GM19239 (cell line): ENCODE results near the gene BTN3A1.
"Not testable (repeated sequence)": the region's sequence is repeated elsewhere in the genome, so short reads cannot be mapped to it uniquely, and the experiment has no call there.

Experiments used
- DNase-seq: peaks from one replicate; pipeline ENCODE4 v3.0.0; 2011; ENCODE audit warnings: low spot score; ENCODE audit not compliant: insufficient read length
- FAIRE-seq: peaks from 2 replicates; lab custom pipeline; 2011; peaks lifted over from hg19 to GRCh38; lab: Jason Lieb, UNC

BTN3A1 gene

DNA sequence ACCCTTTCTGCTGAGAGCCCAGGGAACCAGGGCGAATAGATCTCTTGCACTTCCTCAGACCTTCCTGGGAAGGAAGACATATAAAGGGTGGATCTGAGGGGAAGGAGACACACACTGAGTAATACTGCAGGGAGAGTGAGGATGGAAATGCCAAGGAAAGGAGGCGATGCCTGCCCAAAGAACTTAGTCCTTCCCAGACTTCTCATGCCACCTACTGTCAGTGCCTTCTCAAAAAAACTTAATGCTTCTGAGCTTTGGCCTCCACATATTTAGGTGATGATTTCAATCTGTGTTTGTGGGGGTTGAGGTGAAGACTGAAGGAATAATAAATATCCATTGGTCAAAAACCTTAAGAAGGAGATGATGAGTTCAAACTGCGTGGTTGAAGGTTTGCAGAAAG, 9.7 kb downstream of the BTN3A1 start:
- DNase-seq (no peak), FAIRE-seq (no peak)

GRCh38 chr6:26412228-26412627, 10.2 kb downstream of the BTN3A1 start:
- no peak for DNase-seq
- peak; percentile 18 for FAIRE-seq

- no peak for FAIRE-seq
Observed at GRCh38 chr6:26412954-26413353, 10.9 kb downstream of the BTN3A1 start.

DNA sequence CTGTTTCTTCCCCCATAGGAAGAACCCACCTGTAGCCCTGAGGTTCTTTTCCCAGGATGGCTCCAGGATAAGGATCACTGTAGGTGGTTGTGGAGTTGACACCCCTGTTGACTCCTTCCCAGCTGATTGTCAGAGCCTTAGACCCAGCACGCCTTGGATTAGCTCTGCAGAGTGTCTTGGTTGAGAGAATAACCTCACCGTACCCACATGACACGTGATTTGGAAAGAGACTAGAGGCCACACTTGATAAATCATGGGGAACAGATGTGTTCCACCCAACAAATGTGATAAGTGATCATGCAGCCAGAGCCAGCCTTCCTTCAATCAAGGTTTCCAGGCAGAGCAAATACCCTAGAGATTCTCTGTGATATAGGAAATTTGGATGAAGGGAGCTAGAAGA, 12.2 kb downstream of the BTN3A1 start:
- FAIRE-seq (no peak), DNase-seq (no peak)

More at GRCh38 chr6:26412954-26413353, 10.9 kb downstream of the BTN3A1 start:
- no peak for DNase-seq

DNA sequence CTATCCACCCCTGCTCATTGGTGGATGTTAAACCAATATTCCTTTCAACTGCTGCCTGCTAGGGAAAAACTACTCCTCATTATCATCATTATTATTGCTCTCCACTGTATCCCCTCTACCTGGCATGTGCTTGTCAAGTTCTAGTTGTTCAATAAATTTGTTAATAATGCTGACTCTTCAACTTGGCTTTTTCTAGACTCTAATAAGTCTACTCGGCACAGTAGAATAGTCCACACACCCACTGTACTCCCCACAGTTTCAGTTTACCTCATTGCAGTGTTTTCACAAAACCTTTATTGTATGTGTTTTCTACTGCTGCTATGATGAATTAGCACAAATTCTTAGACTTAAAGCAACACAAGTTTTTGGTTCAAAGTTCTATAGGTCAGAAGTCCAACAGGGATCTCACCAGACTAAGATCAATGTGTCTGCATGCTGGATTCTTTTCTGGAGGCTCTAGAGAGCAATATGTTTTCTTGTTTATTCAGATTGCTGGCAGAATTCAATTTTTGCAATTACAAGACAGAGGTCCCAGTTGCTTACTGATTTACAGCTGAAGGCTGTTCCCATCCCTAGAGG, 13.1 kb downstream of the BTN3A1 start:
- no peak for FAIRE-seq
- DNase-seq: no peak

- FAIRE-seq: no peak
- no peak for DNase-seq
Observed at GRCh38 chr6:26415791-26416190, 13.7 kb downstream of the BTN3A1 start.

DNA sequence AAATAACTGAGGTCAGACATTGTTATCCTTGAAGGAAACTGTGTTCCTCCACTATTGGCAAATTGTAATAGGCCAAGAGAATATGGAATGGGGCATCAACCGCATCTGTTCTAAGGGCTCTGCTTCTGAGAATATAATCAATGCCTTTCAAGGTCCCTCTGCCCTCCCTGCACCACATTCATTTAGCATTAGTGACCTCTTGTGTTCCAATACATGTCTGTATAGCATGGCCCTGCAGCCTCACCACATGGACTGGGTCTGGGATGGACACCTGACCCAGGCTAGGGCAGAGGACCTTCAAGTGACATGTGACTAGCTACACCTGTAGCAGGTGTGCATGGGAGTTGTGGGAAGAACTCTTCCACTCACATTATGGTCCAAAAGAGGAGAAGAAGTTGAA, 14.2 kb downstream of the BTN3A1 start:
- FAIRE-seq (no peak), DNase-seq (no peak)

- not testable (repeated sequence) for FAIRE-seq
Observed at GRCh38 chr6:26418077-26418476, 16.0 kb downstream of the BTN3A1 start.

GRCh38 chr6:26418795-26419194, 16.7 kb downstream of the BTN3A1 start:
- DNase-seq, FAIRE-seq: not testable (repeated sequence)

More at GRCh38 chr6:26418077-26418476, 16.0 kb downstream of the BTN3A1 start:
- DNase-seq: not testable (repeated sequence)

DNA sequence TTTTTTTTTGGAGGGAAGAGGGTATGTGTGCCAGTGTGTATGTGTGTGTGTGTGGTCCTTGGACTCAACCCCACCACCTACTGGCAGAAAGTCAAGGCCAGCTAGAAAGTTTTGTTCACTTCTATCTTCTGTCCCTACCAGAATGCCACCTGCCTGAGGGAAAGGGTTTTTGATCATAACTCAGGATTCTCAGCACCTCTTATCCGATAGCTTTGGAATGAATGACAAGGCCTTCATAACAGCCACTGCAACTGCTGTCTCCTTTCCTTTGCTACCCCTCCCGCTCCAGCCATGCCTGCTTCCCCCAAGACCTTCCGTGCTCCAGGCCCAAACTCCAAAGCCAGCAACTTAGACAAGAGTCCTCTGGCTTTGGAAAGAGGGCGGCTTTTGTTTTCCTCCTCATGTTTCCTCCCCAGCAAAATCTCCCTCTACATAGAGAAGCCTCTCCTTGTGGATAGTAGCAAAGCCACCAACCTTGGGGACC, 18.7 kb downstream of the BTN3A1 start:
- DNase-seq (no peak), FAIRE-seq (peak; percentile 18)

- DNase-seq (peak; percentile 59), FAIRE-seq (peak; percentile 91)
Observed at GRCh38 chr6:26421259-26422144, 19.4 kb downstream of the BTN3A1 start.

GRCh38 chr6:26422329-26422728, 20.3 kb downstream of the BTN3A1 start:
- DNase-seq (no peak), FAIRE-seq (no peak)

DNA sequence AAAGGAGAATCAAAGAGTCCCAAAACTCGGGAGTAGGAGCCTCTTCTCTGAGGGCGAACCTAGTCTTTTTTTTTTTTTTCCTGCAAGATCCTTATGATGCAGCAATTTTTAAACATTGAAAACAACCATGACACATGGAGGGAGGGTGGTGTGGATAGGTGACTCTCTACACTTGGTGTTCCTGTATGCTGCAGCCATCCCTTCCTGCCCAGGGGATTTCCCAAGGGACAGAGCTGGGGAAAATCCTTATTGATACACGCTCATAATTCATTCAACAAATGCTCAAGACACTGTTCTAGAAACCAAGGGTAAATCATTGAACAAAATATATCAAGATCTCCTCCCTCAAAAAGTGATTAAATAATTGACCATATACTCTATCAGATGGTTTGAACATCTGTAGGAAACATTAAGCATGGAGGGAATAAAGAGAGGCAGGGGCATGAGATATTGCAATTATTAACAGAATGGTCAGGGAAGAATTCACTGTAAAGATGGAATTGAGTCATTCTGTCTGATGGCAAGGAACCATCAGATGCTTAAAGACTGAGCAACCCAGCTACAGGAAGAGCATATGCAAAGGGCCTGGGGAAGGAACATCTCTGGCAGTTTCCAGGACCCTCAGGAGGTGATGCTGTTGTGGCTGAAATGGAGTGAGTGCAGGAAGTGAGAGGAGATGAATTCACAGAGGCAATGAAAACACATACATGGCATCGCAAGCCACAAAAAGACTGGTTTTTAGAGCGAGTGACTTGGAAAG, 24.8 kb downstream of the BTN3A1 start:
- no peak for DNase-seq
- no peak for FAIRE-seq

GRCh38 chr6:26427451-26427809, 25.4 kb downstream of the BTN3A1 start:
- FAIRE-seq: no peak
- DNase-seq: no peak

- FAIRE-seq (no peak), DNase-seq (no peak)
Observed at GRCh38 chr6:26428206-26428605, 26.1 kb downstream of the BTN3A1 start.

GRCh38 chr6:26430787-26431186, 28.7 kb downstream of the BTN3A1 start:
- no peak for FAIRE-seq
- DNase-seq: no peak

DNA sequence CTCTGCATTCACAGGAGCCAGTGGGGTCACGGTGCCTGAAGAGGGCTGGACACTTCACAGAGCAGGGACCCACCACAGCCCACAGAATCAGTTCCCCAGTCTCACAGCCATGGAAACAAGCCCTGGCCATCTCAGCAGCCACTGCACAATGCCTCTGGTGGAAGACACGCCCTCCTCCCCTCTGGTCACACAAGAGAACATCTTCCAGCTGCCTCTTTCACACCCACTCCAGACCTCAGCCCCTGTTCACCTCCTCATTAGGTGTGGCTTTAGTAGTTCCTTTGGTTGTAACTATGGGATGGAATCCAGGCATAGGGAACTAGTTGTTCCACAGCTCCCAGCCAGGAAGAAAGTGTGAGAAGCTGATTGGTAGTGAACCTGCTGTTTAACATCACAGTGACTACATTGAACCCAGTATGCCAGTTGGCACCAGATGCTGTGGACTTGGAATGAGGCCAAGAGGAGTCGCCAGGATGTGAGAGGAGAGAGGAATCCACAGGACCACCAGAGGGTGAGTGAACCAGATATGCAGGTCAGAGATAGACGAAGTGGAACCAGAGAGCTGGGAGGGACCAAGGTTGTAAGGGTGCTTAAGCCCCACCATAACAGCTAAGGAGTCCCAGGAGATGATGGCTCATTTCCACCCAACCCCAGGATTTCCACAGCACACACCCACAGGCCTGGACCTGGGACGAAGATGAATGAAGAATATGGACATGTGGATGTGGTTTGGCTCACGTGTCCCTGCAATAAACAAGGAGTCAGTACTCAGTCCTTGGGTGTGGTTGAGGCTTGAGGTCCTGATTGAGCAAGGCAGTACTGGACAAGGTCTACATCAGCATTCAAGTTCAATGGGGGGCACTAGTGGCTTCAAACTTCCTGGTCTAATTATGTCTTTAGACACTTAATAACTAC, 29.4 kb downstream of the BTN3A1 start:
- no peak for FAIRE-seq
- no peak for DNase-seq

DNA sequence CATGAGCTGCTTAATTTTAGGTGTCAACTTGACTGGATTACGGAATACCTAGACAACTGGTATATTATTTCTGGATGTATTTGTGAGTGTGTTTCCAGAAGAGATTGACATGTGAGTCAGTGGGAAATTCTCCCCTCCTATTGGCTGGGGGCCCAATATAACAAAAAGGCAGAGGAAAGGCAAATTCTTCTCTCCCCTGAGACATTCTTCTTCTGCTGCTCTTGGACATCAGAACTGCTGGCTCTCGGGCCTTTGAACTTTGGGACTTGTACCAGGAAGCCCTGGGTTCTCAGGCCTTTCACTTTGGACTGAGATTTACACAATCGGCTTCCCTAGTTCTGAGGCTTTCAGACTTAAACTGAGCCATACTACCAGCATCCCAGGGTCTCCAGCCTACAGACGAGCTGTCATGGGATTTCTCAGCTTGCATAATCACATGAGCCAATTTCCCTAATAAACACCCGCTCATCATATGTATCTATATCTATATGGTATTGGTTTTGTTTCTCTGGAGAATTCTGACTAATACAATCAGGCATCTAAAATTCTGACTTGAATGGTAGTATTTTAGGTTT, 30.6 kb downstream of the BTN3A1 start:
- DNase-seq (no peak), FAIRE-seq (no peak)

DNA sequence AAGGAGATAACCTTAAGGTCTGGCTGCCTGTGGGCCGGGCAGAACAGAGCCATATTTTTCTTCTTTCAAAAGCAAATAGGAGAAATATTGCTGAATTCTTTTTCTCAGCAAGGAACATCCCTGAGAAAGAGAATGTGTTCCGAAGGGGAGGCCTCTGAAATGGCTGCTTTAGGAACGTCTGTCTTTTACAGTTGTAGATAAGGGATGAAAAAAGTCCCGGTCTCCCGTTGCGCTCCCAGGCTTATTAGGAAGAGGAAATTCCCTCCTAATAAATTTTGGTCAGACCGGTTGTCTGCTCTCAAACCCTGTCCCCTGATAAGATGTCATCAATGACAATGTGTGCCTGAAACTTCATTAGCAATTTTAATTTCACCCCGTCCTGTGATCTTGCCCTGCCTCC, 31.6 kb downstream of the BTN3A1 start:
- FAIRE-seq, DNase-seq: not testable (repeated sequence)
